Activated CD8-positive, alpha-beta memory T cell treated with anti-CD3 and anti-CD28 coated beads, Interleukin-2, amount 50 U/mL, for 24 hours (primary cell): ENCODE measurements around the gene SGMS1.

Experiments used
- DNase-seq: peaks from one replicate; pipeline ENCODE4 v3.0.0-alpha.2; 2020; ENCODE audit errors: extremely low read depth

The SGMS1 gene

DNA sequence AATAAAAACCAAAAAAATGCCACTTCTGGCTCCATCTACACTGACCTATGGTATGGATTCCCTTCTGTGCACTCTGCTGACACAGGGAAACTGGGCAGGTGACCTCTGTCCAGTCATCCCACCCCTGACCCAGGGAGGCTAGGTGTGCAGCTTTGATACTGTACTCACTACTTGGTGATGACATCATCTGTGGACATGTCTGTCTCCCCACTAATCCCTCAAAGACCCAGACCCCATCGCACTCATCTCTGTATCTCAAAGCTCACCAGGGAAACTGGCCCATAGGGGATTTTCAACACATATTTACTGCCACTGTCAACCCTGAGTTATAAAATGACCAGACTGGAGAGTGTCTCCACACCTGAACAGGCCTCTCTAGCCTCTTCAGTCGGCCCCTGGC lies 10.6 kb downstream of the SGMS1 start:
- DNase-seq = no peak

DNA sequence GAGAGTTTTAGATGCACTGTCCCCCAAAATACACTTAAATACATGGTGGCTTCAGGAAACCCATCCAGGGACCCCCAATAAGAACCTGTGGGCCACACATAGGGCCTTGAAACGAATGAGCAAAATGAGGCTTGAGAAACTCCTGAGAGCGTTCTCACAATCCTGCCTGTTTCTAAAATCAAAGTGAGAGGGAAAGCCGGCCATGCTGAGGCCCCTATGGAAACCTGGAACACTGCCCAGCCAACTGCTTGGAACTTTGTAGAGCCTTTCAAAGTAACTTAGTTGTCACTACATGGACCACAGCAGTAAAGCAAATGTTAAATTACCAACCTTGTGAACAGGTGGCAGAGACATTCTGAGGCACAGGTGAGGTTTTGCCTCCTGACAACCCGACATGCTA lies 13.4 kb downstream of the SGMS1 start:
- no peak for DNase-seq

DNA sequence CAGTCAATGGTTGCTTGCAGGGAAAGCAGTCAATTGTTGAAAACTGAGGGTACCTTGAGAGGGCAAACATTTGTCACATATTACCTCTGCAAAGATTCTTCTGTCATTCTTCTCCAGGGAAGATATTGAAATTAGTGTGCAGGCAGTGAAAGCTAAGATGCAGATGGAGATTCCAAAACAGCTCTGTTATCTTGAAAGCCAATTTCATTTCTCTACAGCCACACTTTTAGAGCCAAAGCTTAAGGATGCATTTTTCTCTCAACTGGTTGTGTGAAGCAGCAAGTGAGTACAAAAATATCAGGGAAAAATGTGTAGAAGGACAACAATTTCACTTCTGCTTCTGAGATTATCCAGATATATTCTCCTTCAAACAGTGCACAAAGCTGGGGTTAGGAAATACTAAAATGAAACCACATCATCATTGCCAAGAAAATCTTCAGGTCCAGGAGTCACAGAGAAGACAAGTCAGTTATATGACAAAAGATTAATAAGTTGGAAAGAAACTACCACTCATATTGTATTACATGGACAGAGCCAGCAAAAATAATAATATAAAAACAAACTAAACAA lies 16.3 kb downstream of the SGMS1 start:
- no peak for DNase-seq

DNA sequence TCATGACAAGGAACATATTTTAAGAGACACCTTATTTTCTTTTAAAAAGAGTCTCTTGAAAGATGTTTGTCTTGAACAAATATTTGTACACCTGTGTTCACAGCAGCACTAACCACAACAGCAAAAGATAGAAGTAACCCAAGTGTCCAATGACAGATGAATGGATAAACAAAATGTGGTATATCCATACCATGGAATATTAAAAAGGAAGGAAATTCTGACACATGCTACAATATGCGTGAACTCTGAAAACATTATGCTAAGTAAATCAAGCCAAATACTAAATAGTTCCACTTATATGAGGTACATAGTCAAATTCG lies 17.8 kb downstream of the SGMS1 start:
- DNase-seq = no peak

DNA sequence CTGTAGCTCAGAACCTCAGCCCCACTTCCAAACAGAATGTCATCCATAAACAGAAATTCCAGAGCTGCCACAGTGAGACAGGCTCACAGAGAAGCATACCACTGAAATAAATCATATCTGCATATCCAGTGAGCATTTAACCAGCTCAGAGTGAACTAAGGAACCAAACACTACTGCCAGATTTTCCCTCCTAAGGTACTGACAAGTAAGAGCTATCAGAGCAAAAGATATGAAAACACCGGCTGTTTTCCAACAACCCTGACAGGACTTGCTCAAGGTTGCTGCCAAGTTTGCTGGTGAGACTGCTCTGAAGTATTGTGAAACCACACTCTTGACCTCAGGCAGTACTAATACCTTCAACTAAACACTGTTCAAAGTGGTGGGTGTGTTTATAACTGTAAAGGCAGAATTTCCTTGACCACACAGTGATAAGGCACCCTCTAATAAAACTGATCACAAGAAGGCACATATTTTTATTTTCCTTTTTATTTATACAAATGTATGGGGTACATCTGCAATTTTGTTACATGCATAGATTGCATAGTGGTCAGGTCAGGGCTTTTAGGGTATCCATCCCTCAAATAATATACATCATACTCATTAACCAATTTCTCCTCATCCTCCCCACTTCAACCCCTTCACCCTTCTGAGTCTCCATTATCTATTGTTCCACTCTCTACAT lies 18.3 kb downstream of the SGMS1 start:
- DNase-seq = no peak

DNA sequence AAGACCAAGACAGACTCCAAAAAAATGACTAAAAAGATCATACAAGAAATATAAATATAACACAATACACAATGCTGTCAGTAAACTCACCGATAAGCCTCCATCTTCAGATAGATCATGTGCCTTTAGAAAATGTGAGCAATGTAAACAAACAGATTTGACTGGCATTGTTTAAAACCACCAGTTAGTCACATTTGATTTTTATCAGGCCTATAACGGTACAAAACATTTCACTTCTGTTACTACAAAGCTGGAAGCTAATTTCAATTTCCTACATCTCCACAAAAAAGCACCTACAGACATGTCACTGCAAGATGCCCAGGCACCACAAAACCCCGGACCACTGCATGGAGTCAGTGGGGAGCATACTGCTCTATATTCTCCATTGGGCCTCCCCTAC lies 18.9 kb downstream of the SGMS1 start:
- DNase-seq = no peak

DNA sequence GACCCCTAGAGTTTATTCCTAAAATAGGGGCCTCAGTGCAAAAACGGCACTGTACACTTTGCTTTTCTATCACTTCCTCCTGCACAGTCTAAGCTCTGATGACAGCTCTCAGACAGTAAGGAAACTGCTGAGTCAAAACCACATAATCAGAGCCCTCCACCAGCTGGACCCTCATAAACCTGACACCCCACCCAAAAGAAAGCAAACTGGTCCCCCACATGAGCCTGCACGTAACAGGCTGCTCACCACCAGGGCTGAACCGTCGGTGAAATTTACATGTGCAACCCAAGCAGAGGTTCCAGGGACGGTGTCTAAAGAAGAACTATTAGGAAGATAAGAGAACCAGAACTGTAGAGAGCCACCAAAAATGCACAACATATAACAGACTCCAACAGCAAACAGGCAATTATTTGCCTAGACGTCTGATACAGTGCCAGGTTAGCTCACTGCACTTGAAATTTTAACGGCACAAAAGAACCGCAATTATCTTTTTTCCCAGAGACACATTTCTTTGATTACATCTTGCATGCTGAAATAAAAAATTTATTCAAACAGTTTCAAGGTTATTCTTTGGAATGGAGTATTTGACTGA lies 19.6 kb downstream of the SGMS1 start:
- DNase-seq = no peak

DNA sequence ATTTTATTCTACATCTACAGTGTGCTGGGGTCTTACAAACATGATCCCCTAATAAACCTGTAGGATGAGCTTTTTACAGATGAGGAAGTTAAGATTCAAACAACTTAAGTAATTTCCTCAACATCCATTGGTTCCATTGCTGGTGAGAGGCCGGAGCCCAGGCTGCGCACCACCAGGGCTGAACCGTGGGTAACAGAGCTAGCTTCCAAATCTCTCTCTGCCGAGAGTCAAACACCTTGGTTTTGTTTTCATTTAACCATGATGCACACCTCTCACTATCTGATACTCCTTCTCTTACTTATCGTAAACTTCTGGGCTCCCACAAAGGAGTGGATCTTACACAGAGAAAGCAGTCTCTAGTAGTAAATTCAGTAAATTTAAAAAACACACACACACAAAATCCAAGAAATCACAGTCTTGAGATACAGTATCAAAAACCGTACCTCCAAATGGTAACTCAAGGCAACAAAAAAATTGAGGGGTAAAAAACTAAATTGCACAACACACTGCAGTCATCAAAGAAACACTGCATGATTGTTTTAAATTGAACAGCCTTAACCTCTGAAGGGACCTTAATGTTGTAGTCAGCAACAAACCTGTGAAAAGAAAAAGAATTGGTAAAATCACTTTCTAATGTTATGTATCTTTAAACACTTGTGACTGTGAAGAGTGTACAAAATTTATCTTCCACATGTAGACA lies 20.5 kb downstream of the SGMS1 start:
- DNase-seq = no peak

DNA sequence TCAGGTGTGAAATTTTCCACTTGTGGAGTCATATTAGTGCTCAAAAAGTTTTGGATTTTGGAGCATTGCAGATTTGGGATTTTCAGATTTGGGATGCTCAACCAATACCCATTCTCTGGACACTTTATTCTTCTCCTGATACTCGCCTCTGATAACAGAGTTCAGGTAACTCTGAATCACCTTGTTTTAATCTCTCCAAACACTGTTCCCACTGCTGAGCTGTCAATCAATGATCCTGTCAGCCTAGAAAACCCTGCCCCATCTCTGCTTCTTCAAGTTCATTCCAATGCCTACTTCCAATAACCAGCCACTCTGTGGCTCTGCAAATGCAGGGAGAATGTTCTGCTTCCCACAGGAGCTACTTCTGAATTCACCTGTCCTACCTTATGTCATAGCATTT lies 21.8 kb downstream of the SGMS1 start:
- DNase-seq = no peak

DNA sequence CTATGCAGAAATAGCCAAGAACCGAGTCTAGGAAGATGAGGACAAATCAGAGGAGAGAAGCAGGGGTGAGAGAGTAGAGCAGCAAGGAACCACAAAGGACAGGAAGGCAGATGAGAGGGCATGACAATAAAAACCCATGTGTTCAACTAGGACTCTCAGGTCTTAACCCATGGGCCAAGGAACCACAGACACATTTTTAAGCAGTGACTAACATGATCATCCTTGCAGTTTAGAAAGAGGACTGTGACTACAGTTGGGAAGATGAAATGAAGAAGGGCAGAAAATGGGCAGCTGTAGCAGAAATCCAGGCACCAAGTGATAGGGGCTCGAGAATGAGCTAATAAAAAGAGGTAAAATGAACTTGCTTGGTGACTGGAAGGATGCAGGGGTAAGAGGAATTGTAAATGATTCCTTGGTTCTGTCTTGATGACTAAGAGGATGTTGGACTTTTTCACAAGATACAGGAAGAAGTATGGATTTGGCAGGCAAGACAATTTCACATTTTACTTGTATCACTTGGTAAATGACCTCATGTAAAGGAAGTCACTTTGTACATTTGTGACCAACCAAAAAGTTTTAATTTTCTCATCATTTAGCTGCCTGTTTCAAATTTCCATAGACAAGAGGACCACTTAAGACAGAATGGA lies 22.8 kb downstream of the SGMS1 start:
- DNase-seq = no peak

DNA sequence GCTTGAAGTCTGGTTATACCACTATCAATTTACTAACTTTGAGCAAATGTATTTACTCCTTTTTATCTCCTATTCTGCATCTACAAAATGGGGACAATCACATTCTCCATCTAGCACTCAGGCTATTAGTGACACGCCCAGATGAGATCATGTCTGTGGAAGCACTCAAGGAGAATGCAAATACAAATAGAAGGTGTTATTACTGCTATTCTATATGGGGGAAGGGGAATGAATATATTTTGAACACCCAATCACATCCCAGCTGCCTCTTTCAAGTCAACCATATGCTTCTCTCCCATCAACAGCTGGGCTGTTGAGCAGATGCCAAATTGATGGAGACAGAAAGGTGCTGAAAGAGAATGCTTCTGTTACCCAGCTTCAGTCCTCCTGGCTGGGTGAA lies 23.5 kb downstream of the SGMS1 start:
- no peak for DNase-seq

DNA sequence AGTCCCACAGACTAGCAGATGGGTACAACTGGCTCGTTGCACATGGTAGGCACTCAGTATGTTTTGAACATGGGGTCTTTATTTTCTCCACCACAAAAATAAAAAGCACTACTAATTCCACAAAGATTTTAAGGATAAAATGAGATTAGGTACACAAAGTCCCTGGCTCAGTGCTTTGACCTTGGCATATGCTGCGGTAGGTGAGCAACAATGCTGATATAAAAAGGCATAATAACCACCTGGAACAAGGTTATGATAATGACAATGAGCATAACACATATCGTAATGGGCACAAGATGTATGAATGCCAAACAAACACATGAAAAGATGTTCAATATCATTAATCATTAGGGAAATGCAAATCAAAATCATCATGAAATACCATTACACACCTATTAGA lies 26.9 kb downstream of the SGMS1 start:
- no peak for DNase-seq

DNA sequence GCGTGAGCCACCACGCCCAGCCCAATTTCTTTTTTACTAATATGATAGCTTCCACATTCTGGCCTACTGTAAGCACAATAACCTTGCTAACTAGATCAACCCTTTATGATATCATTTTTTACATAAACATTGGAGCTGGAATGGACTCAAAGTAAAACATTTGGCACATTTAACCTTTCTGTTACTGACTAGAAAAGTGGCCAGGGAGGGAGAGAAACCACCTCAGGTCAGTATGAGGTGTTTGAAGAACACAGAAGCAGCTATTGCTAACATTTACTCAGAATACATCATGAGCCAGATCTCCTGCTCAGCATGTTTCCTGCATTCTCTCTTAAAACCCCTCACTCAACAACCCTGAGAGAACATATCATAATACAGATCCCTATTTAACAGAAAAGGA lies 27.3 kb downstream of the SGMS1 start:
- no peak for DNase-seq

DNA sequence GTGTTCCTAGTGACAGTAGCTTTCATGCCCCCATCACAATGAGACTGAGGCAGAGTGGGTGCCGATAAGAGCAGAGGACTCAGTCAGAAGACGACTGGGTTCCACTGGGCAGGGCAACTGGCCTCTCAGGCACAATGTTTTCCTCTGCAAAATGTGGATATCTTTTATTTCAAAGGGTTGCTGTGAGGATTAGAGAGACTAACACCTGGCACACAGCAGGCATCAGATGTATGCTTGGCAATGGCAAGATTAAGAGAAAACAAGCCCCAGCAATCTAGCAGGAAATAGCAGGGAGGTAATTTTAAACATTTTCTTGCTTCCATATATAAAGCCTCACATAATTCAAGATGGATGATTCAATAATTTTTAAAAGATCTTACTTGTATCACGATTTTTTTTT lies 28.0 kb downstream of the SGMS1 start:
- DNase-seq = no peak

DNA sequence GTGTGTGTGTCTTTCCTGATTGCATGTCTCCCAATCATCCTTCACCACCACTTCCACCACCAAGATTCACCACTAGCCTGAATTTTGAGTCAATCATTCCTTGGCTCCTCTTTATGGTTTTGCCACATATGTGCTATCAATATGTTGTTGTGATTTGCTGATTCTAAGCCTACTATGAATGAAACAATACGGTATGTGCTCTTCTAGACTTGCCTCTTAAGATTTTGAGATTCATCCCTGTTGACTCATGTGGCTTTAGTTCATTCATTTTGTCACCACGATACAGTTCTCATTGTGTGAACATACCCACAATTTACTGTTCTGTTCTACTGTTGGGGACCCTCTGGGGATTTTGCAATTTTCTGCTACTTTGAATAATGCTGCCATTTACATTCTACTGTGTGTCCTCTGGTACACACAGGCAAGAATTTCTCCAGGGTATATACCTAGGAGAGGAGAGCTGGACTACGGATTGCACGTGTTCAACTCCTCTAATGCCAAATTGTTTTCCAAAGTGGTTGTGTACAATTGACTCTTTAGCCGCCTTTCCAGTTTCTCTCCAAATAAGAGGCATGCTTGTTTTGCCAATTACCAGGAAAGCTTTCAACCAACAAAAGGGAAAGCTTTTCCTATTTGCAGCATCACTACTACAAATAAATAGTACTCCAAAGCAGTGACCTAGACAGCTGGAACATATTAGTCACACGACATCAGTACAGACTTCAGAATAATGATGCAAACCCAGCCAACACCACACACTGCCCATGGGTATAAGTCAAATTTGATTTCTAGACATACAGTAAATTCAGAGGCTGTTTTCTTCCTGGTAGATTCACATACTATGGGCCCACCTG lies 30.0 kb downstream of the SGMS1 start:
- no peak for DNase-seq

DNA sequence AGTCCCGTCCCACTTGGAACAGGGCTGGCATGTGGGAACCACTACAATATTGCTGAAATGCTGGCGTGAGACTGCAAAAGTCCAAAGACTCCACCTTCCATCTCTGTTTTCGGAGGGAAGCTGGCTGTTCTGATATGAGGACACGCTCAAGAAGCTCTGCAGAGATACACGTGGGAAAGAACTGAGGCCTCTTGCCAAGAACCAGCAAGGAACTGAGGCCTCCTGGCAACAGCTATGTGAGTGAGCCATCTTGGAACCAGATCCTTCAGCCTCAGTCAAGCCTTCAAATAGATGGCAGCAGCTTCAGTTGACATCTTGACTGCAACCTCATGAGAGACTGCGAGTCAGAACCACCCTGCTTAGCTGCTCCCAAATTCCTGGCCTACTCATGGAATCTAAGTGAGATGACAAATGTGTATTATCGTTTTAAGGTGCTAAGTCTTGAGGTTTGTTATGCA lies 30.8 kb downstream of the SGMS1 start:
- DNase-seq = no peak

DNA sequence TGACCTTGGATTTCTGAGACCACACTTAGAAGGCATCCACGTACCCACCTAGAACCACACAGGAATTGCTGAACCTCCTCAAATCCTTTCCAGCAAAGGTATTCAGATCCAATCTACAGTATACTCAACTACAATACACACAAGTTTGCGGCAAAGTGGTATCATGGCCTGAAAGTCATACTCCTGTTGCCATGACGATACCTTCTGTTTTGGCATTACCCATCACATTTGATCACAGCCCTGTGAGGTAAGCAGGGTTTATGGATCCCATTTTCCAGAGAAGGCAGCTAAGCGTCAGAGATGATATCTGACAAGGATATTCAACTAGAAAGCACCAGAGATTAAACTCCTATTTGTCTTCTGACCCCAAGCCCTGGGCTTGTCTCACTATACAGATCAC lies 32.8 kb downstream of the SGMS1 start:
- DNase-seq = no peak

DNA sequence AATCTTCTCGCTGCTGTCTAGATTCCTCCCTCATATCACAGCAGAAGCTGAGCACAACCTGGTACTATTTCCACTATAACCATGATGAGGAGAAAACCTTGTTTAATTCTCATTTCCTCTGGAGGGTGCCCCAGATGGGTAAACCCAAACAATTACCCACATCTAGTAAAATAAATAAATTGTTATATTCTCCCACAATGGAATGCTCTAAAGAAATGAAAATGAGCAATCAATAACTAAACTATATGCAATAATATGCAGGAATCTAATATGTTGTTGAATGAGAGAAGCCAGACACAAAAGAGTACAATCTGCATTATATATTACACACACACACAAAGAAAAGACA lies 37.0 kb downstream of the SGMS1 start:
- DNase-seq = no peak

DNA sequence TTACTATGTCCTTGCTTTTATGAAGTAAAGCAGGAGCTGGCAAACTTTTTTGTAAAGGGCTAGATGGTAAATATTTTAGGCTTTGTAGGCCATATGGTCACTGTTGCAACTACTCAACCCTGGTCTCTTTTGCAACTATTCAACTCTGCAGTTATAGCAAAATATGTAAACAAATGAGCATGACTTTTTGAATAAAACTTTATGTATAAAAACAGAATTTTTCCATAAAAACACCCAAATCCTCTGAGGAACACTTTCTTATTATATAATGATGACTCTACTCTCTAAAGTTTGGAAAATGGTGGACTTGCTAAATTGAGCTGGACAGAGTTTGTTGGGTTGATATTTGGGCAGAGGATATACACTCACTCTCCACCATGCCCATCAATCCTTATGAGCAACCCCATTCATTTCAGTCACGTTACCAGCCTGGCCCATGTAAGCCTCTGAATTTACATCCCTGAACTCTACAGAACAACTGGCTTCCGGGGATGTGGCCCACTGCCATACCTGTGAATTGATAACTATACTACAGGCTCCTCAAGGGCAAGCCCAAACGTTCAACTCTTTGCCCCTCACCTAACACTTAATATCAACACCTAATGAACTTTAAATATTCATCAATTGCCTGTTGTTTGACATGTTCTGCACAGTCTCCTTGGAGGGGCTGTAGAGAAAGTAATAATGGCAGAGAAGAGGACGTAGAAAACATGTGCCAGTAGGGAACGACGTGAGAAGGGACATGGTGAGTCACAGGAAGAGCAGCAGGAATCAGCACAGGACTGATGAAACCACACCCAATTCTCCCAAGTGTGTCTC lies 37.6 kb downstream of the SGMS1 start:
- DNase-seq = no peak

DNA sequence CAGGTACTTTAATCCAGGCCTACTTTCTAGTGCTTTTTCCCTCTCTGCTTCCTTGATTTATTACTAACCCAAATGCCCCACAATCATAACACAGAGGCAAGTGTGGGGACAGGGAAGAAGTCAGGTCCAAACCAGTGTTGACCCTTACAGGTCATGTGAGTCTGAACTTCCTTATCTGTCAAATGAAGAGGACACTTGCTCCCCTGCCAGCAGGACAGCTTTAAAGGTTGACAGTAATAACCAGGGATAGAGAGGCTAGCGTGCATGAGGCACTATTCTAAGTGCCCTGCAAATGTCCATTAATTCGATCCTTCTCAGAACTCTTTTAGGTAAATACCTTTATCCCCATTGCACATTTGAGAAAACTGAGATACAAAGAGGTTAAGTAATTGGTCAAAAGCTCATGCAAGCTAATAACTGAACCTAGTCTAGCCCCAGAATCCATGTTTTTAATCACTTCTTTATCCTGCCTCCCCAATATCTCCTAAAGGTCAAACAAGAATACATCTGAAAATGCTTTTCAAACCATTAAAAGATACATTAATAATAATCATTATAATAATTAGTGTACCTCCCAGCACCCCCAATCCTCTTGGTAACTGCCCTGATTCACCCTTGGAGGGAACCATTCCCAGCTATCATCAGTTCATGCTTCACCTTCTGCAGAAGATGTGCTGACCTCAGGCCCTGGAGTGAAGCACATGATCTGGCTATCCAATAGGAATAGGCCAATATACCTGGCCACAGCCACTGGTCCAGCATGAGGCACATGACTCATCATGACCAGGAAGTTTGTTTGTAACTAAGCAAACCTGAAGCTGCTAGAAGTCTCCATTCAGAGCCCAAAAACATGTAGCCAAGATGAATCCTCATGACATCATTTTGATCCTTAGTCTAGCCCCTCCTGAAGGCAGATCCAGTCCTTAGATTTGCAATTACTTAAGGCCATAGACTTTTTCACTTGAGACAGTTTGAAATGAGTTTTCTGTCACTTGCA lies 40.7 kb downstream of the SGMS1 start:
- DNase-seq = no peak
